ENCODE data around the gene KCNA3.
A peak's percentile ranks its signal among the peaks of the same experiment; 100 is the strongest.

Gene KCNA3

GRCh38 chr1:110676970-110677369, 2.2 kb upstream of the KCNA3 start:
- no peak for DNase-seq
- H3K36me3 ChIP-seq, result no peaks in the 10 kb centered on the region
- H3K27me3 ChIP-seq, result peaks cover 41% of the 10 kb centered on the region
- no peak for TF ChIP-seq CTCF (IDR thresholded peaks at IDR 0.05; ENCODE audit: low read depth, low read length)
- H3K9me3 ChIP-seq, result no peaks in the 10 kb centered on the region
- no peaks in the 10 kb centered on the region for H3K4me1 ChIP-seq
- H3K4me3 ChIP-seq (ENCODE audit: low read depth, low read length), result no peak overlapping the region

DNA sequence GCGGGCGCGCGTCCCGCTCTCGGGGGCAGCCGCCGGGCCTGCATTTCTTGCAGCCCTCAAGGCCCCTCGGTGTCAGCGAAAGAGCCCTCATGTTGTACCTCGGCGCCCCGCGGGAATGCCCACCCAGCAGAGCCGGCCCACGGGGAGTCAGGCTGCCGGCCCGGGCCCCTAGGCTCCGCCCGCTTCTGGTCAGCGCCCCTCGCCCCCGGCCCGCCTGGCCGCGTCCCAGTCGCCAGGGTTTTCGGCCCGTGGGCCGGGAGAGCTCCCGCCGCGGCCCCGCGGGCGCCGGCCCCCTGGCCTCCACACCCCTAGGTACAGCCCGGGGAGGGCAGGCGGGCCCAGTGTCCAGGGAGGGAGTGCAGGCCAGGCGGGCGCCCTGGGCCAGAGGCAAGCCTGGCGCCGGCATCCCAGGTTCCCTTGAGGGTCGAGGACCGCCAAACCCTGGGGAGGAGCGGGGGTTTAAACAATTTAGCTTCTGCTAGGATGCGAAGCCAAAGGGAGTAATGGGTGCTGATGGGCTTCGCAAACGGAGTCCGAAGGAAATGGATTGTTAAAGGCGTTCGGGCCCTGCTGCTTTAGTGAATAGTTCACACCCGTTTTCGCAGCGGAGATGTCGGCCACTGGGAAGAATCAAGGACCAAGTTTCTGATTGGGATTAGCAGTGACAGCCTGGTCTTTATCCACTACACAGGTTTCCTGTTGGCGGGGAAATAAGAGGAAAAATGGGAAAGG, 486 bp upstream of the KCNA3 start:
- Histone ChIP-seq H3K4me3 (ENCODE audit: low read depth, low read length) (peak overlapping the region; percentile 57), H3K27me3 (peaks cover 49% of the 10 kb centered on the region), H3K36me3 (no peaks in the 10 kb centered on the region), H3K4me1 (no peaks in the 10 kb centered on the region), H3K9me3 (no peaks in the 10 kb centered on the region)
- TF ChIP-seq CTCF (IDR thresholded peaks at IDR 0.05; ENCODE audit: low read depth, low read length), result no peak
- no peak for DNase-seq

DNA sequence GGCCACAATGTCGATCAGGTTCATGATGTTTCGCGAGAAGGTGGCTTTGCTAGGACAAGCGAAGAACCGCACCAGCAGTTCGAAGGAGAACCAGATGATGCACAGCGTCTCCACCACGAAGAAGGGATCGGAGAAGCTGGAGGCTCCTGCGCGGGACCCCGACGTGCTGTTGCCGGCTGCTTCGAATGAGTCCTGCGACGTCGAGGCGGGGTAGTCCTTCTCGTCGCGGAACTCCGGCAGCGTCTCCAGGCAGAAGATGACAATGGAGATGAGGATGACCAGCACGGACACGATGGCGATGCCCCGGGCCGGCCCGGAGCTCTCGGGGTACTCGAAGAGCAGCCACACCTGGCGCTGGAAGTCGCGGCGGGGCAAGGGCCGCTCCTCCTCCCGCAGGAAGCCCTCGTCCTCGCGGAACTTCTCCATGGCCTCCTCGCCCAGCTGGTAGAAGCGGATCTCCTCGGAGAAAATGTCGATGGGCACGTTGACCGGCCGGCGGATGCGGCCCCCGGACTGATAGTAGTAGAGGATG, 869 bp downstream of the KCNA3 start:
- DNase-seq, result no peak
- H3K9me3 ChIP-seq, result no peaks in the 10 kb centered on the region
- TF ChIP-seq CTCF (IDR thresholded peaks at IDR 0.05; ENCODE audit: low read depth, low read length), result no peak; the same call in 1 of the 2 replicates
- peak overlapping the region; percentile 57 for H3K4me3 ChIP-seq (ENCODE audit: low read depth, low read length)
- H3K36me3 ChIP-seq, result no peaks in the 10 kb centered on the region
- peaks cover 49% of the 10 kb centered on the region for H3K27me3 ChIP-seq
- H3K4me1 ChIP-seq, result no peaks in the 10 kb centered on the region

DNA sequence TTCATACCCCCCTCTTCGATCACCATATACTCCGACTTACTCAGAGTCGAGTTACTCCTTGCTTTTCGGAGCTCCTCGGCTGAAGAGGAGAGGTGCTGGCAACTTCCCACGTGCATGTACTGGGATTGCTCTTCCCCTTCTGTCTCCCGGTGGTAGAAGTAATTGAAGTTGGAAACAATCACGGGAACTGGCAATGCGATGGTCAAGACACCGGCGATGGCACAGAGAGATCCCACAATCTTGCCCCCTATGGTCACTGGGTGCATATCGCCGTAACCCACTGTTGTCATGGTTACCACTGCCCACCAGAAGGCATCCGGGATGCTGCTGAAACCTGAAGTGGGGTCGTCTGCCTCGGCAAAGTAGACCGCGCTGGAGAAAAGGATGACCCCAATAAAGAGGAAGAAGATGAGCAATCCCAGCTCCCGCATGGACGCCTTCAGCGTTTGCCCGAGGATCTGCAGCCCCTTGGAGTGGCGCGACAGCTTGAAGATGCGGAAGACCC, 1.5 kb downstream of the KCNA3 start:
- DNase-seq, result no peak
- H3K9me3 ChIP-seq, result no peaks in the 10 kb centered on the region
- H3K4me1 ChIP-seq, result no peaks in the 10 kb centered on the region
- peaks cover 49% of the 10 kb centered on the region for H3K27me3 ChIP-seq
- H3K4me3 ChIP-seq (ENCODE audit: low read depth, low read length), result peak overlapping the region; percentile 57
- no peaks in the 10 kb centered on the region for H3K36me3 ChIP-seq
- TF ChIP-seq CTCF (IDR thresholded peaks at IDR 0.05; ENCODE audit: low read depth, low read length), result no peak

DNA sequence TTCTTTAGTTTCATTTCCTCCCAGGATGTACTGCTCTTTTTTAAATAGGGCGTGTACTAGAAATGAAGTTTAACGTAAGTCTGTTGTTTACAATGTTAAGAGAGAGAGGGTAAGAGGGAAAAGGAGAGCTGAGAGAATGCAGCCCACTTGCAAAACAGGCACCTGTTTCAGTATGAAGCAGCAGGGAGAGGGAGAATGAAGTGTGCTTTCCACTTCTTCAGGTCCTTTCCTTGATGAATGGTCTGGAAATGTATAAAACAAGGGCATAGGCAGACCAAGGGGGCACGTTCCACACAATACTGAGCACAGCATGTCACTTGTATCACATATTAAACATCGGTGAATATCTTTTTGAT, 2.0 kb downstream of the KCNA3 start:
- no peak for TF ChIP-seq CTCF (IDR thresholded peaks at IDR 0.05; ENCODE audit: low read depth, low read length)
- no peaks in the 10 kb centered on the region for H3K4me1 ChIP-seq
- DNase-seq, result no peak
- no peaks in the 10 kb centered on the region for H3K9me3 ChIP-seq
- H3K36me3 ChIP-seq, result no peaks in the 10 kb centered on the region
- peak overlapping the region; percentile 57 for H3K4me3 ChIP-seq (ENCODE audit: low read depth, low read length)
- peaks cover 49% of the 10 kb centered on the region for H3K27me3 ChIP-seq

All from BE2C (cell line).